ENCODE data around the gene PTPRM. TPM values are rescaled to one million over a fixed set of nuclear protein-coding genes. Genes with fewer than 3 reads are reported as not detected.

PTPRM gene
- polyA plus RNA-seq, 2 of the 4 experiments (the other 2 are of a cell fraction), result 44.5 to 199 TPM

GRCh38 chr18:8084160-8084559, 517.0 kb downstream of the PTPRM start:
- DNase-seq (ENCODE audit: low read depth in 1 of 2, low spot score in 1 of 2), result peak; percentile 15 to 38
- no peak for FAIRE-seq
- H3K9me3 ChIP-seq, result no peaks in the 10 kb centered on the region
- no peak overlapping the region for H3K4me3 ChIP-seq
- TF ChIP-seq HOXA7 (CRISPR knock-in tag; IDR thresholded peaks at IDR 0.05) (no peak), ZSCAN20 (CRISPR knock-in tag; IDR thresholded peaks at IDR 0.05) (no peak), CTCF (IDR thresholded peaks at IDR 0.05) (peak; percentile 18; the same call in 1 of the 3 replicates), E2F6 (IDR thresholded peaks at IDR 0.05; ENCODE audit: borderline replicate concordance, low read depth) (no peak), SMC3 (IDR thresholded peaks at IDR 0.05) (0 out of 3 replicates have a peak, but pooled peaks have one; percentile 10), RAD21 (conservative IDR thresholded peaks at IDR 0.05 in 1 of 2, IDR thresholded peaks at IDR 0.05 in 1 of 2) (peak; percentile 31 to 39; a peak in 2 of 5 replicates)
- ChIA-PET CTCF (no interaction called here), POLR2A (no interaction called here)
- ATAC-seq, result peak; percentile 43 to 75; a peak in 4 of 6 replicates
- 89% methylated on average over 7 of the region's 7 CpGs for WGBS (ENCODE audit: missing lambda C conversion rate)
- no peaks in the 10 kb centered on the region for H3K4me1 ChIP-seq
- no peak overlapping the region for H3K4me2 ChIP-seq
- no peak overlapping the region for H3K27ac ChIP-seq

GRCh38 chr18:8088626-8089025, 521.5 kb downstream of the PTPRM start:
- Histone ChIP-seq H3K4me3 (no peak overlapping the region), H3K4me2 (no peak overlapping the region), H3K4me1 (no peaks in the 10 kb centered on the region), H3K9me3 (no peaks in the 10 kb centered on the region), H3K27ac (no peak overlapping the region)
- ChIA-PET POLR2A (no interaction called here), CTCF (no interaction called here)
- TF ChIP-seq TP53 (CRISPR knock-in tag; IDR thresholded peaks at IDR 0.05) (no peak), KDM1A (IDR thresholded peaks at IDR 0.05; ENCODE audit: low read depth) (no peak), REST (IDR thresholded peaks at IDR 0.05) (no peak), BCL3 (IDR thresholded peaks at IDR 0.05) (no peak), TFCP2L1 (CRISPR knock-in tag; IDR thresholded peaks at IDR 0.05) (no peak), ATOH8 (CRISPR knock-in tag; IDR thresholded peaks at IDR 0.05; ENCODE audit: low read depth) (no peak), EHF (CRISPR knock-in tag; IDR thresholded peaks at IDR 0.05) (no peak), FOXS1 (CRISPR knock-in tag; IDR thresholded peaks at IDR 0.05) (no peak)
- DNase-seq (ENCODE audit: low read depth in 1 of 2, low spot score in 1 of 2) (no peak), FAIRE-seq (no peak), ATAC-seq (no peak)
- WGBS (ENCODE audit: missing lambda C conversion rate), result 90% methylated on average over 3 of the region's 3 CpGs

GRCh38 chr18:8091035-8091434, 523.9 kb downstream of the PTPRM start:
- Histone ChIP-seq H3K9me3 (no peaks in the 10 kb centered on the region), H3K4me3 (no peak overlapping the region), H3K27ac (no peak overlapping the region), H3K4me2 (no peak overlapping the region), H3K4me1 (no peaks in the 10 kb centered on the region)
- 86% methylated on average over 2 of the region's 2 CpGs for WGBS (ENCODE audit: missing lambda C conversion rate)
- POLR2A ChIA-PET, result no interaction called here
- CTCF ChIA-PET, result no interaction called here
- ATAC-seq, result no peak
- no peak for DNase-seq (ENCODE audit: low read depth in 1 of 2, low spot score in 1 of 2)
- FAIRE-seq, result no peak
- TF ChIP-seq ZC3H11A (IDR thresholded peaks at IDR 0.05), result no peak
- no peak for TF ChIP-seq E2F6 (IDR thresholded peaks at IDR 0.05; ENCODE audit: borderline replicate concordance, low read depth)
- TF ChIP-seq KDM5A (IDR thresholded peaks at IDR 0.05), result no peak
- no peak for TF ChIP-seq SMC3 (IDR thresholded peaks at IDR 0.05)
- TF ChIP-seq JUNB (IDR thresholded peaks at IDR 0.05), result no peak
- no peak for TF ChIP-seq EHMT2 (IDR thresholded peaks at IDR 0.05; ENCODE audit: low read depth)
- no peak for TF ChIP-seq REST (IDR thresholded peaks at IDR 0.05)
- TF ChIP-seq HOXB5 (CRISPR knock-in tag; IDR thresholded peaks at IDR 0.05), result no peak
- no peak for TF ChIP-seq HOXA7 (CRISPR knock-in tag; IDR thresholded peaks at IDR 0.05)
- no peak for TF ChIP-seq NPAS2 (CRISPR knock-in tag; IDR thresholded peaks at IDR 0.05; ENCODE audit: borderline replicate concordance)
- no peak for TF ChIP-seq KDM1A (IDR thresholded peaks at IDR 0.05; ENCODE audit: low read depth)
